Thyroid gland (tissue), 4 donors: ENCODE results near the gene DHCR24.

Experiments used
- POLR2A ChIP-seq, 2 donors: fragments of 450-650 bp; IDR thresholded peaks; one replicate each; pipeline ENCODE4 v1.6.1; 2017; ENCODE audit warnings: antibody characterized with exemption in 2 of 2, mild to moderate bottlenecking in 2 of 2, moderate library complexity in 1 of 2
- TF ChIP-seq, protein P1 (sequence below), 6 experiments: fragments of 200-600 bp in 3 of 6; fragments of 450-650 bp in 3 of 6; sonication (generic) in 3 of 6; IDR thresholded peaks; one replicate each; pipeline ENCODE4 v1.5.1; 2016 to 2019; ENCODE audit warnings: antibody characterized with exemption in 6 of 6, mild to moderate bottlenecking in 2 of 6, inconsistent platforms in 1 of 6, moderate library complexity in 1 of 6

DNA sequence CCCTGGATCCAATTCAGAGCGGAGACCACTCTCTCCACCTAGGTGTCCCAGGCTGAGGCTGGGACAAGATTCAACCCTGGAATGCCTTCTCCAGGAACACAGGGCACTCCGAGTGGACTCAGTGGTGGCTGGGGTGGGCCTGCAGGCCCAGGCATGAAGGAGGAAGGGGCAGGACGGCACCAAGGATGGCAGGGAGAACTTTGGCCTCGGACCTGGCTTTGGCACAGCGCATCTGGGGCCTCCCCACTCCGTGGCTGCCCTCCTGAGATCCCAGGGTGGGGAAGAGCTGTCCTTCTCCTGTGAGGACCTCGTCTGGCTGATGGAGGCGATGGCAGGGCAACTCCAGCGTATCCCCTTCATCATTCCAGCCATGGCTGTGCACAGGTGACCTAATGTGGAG is 35.6 kb downstream of the DHCR24 start:
- no peak for TF ChIP-seq POLR2A (IDR thresholded peaks at IDR 0.05)
- TF ChIP-seq, protein P1, sequence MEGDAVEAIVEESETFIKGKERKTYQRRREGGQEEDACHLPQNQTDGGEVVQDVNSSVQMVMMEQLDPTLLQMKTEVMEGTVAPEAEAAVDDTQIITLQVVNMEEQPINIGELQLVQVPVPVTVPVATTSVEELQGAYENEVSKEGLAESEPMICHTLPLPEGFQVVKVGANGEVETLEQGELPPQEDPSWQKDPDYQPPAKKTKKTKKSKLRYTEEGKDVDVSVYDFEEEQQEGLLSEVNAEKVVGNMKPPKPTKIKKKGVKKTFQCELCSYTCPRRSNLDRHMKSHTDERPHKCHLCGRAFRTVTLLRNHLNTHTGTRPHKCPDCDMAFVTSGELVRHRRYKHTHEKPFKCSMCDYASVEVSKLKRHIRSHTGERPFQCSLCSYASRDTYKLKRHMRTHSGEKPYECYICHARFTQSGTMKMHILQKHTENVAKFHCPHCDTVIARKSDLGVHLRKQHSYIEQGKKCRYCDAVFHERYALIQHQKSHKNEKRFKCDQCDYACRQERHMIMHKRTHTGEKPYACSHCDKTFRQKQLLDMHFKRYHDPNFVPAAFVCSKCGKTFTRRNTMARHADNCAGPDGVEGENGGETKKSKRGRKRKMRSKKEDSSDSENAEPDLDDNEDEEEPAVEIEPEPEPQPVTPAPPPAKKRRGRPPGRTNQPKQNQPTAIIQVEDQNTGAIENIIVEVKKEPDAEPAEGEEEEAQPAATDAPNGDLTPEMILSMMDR (IDR thresholded peaks at IDR 0.05), result no peak
